ENCODE results near the gene SMAD9. TPM values are rescaled to one million over a fixed set of nuclear protein-coding genes. Genes with fewer than 3 reads are reported as not detected.

SMAD9 gene
- not detected in 2 replicates for total RNA-seq (2011; cell fraction: chromatin; rRNA removed; ENCODE audit: low replicate concordance)
- total RNA-seq (2011; cell fraction: nucleolus; rRNA removed): not detected in 2 replicates
- total RNA-seq (2011; cell fraction: nucleoplasm; rRNA removed): 0.15 TPM in 1 of 2 replicates, not detected in the other
- not detected in 2 replicates for total RNA-seq (2014; rRNA removed)
- not detected in 2 replicates for total RNA-seq (2014; rRNA removed; fragmentation: Illumina TruSeq; extraction: Trizol)
- not detected in 2 replicates for total RNA-seq (2015; rRNA removed; fragmentation: Illumina TruSeq; extraction: Trizol)
- 0.02 TPM in 1 of 2 replicates, not detected in the other for total RNA-seq (2021)
- polyA plus RNA-seq (2011; rRNA removed): 0.03 and 0.05 TPM in 2 replicates
- not detected in 2 replicates for polyA plus RNA-seq (2011; cell fraction: cytosol; rRNA removed)
- polyA plus RNA-seq (2011; cell fraction: nucleus; rRNA removed): not detected in 2 replicates
- polyA plus RNA-seq (2012): 0.03 and 0.10 TPM in 2 replicates
- polyA plus RNA-seq (2014; fragmentation: Illumina TruSeq; extraction: Trizol): 0.03 TPM in 1 of 2 replicates, not detected in the other
- under 1 TPM; 0.06 to 0.08 TPM for polyA plus RNA-seq (2014; fragmentation: Nextera tagmentation; extraction: Ambion mirVana)
- polyA plus RNA-seq (2014; rRNA removed): not detected in 2 replicates
- 0.18 TPM in 1 of 2 replicates, not detected in the other for polyA minus RNA-seq (2011; rRNA and poly(A)+ RNA removed)
- not detected in 2 replicates for polyA minus RNA-seq (2011; cell fraction: cytosol; rRNA and poly(A)+ RNA removed)
- polyA minus RNA-seq (2011; cell fraction: nucleus; rRNA and poly(A)+ RNA removed): not detected in 2 replicates
- percentile 18 among the genes with signal in this experiment for Bru-seq, nascent RNA
- BruChase-seq, experiment 1, labeled RNA remaining after a 2-hour chase: percentile 19 among the genes with signal in this experiment
- percentile 19 among the genes with signal in this experiment for BruChase-seq, experiment 2, labeled RNA remaining after a 6-hour chase
- long read RNA-seq, experiment 1: 0 reads
- long read RNA-seq, experiment 2: 0 reads
- long read RNA-seq, experiment 3: 0 reads

DNA sequence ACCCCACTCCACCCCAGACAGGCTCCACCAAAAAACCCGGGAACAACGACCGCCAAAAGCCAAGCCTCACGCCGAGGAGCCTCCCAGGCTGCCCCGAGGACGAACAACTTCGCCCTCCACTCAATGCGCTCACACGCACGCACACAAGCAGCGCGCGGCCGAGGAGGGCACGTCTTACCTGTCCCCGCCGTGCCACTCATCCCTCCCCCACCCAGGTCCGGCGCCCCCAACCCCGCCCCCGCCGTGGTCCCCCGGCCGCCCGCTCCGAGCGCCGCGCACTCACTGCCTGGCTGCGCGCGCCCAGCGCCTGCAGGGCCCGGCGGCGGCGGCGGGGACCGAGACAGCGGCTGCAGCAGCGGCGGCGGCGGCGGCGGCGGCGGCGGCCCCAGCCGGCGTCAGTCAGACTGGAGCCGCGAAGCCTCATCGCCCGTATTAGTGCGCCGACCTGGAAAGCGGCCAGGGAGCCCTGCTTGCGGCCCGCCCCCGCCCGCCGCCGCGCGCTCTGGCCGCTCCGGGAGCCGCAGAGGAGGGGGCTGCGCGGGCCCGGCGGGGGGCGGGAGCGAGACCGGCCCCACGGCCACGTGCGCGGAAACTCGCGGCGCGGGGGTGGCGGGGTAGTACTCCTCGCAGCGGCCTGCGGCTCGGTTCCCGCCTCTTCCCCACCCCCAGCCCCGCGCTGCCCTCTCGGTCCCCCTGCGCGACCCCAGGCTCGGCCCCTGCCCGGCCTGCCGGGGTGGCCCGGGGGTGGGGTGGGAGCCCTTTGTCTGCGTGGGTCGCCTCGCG lies at the start of gene SMAD9:
Gene SMAD9 (minus strand): TSS at position 406 of the 783 bp plus-strand sequence. CDS start 40,549 bp downstream, outside the sequence.
- Histone ChIP-seq H3K27me3 (ENCODE audit: control insufficient read depth in 2 of 2, insufficient read depth in 2 of 2, low read length in 2 of 2) (peaks cover 34% of the 10 kb centered on the region in 2 experiments), H3K9me3 (replicated peaks; ENCODE audit: control insufficient read depth, insufficient read depth, low read depth, low read length) (no peaks in the 10 kb centered on the region), H2AFZ (ENCODE audit: low read depth, low read length) (no peak within 1 kb of the TSS), H3K4me1 (replicated peaks in 1 of 2; ENCODE audit: control insufficient read depth in 2 of 2, insufficient read depth in 2 of 2, low read length in 2 of 2) (peaks cover 0 to 9% of the 10 kb centered on the region in 2 experiments; a peak in 2 of 5 replicates), H3K4me2 (ENCODE audit: insufficient read depth, low read length) (no peak within 1 kb of the TSS), H3K9me1 (ENCODE audit: control insufficient read depth, insufficient read depth, low read length) (no peaks in the 10 kb centered on the region), H3K79me2 (ENCODE audit: control insufficient read depth, insufficient read depth, low read length) (no peaks in the 10 kb centered on the region), H3K36me3 (ENCODE audit: control insufficient read depth, insufficient read depth, low read length) (no peaks in the 10 kb centered on the region), H3K9ac (ENCODE audit: insufficient read depth in 1 of 2, low read depth in 2 of 2, low read length in 2 of 2) (peak within 1 kb of the TSS in 1 of 2 experiments; percentile 26; a peak in 1 of 4 replicates), H3K27ac (ENCODE audit: extremely low read depth, low read depth, low read length) (no peak within 1 kb of the TSS), H4K20me1 (replicated peaks; ENCODE audit: control insufficient read depth, insufficient read depth, low read length) (no peaks in the 10 kb centered on the region), H3K4me3 (0 out of 2 replicates have a peak within 1 kb of the TSS, but pooled peaks have one; percentile 2)
- POLR2A ChIA-PET: no interaction called here
- intact Hi-C loops (cut with micrococcal nuclease): no loop called here
- CTCF ChIA-PET (ENCODE audit: low intra/inter-chr PET ratio): no interaction called here
- peak; percentile 52 to 66 (median 56) for DNase-seq (ENCODE audit: extremely low read depth in 1 of 4, low spot score in 3 of 4)
- TF ChIP-seq ZBTB7A (IDR thresholded peaks at IDR 0.05; ENCODE audit: borderline replicate concordance, control insufficient read depth, low read depth, low read length) (peak; percentile 34; the same call in 1 of the 2 replicates), CREB1 (IDR thresholded peaks at IDR 0.05) (peak; percentile 20; the same call in 1 of the 2 replicates), CREB1 (CRISPR knock-in tag; IDR thresholded peaks at IDR 0.05) (no peak), CAMTA2 (CRISPR knock-in tag; conservative IDR thresholded peaks at IDR 0.05) (no peak), ELF1 (tag; IDR thresholded peaks at IDR 0.05) (no peak), SRSF7 (optimal IDR thresholded peaks at IDR 0.05; ENCODE audit: low read depth, low read length) (no peak), SMAD4 (CRISPR knock-in tag; conservative IDR thresholded peaks at IDR 0.05) (peak; percentile 73), GTF2F1 (IDR thresholded peaks at IDR 0.05; ENCODE audit: low read depth, low read length) (no peak), NFIC (IDR thresholded peaks at IDR 0.05) (peak; percentile 47; the same call in 1 of the 2 replicates), CREM (IDR thresholded peaks at IDR 0.05; ENCODE audit: low read depth) (0 out of 2 replicates have a peak, but pooled peaks have one; percentile 13), ZNF282 (CRISPR knock-in tag; IDR thresholded peaks at IDR 0.05) (no peak), CXXC5 (CRISPR knock-in tag; IDR thresholded peaks at IDR 0.05) (peak; percentile 42; the same call in 1 of the 2 replicates)
- TF ChIP-seq, protein P1, sequence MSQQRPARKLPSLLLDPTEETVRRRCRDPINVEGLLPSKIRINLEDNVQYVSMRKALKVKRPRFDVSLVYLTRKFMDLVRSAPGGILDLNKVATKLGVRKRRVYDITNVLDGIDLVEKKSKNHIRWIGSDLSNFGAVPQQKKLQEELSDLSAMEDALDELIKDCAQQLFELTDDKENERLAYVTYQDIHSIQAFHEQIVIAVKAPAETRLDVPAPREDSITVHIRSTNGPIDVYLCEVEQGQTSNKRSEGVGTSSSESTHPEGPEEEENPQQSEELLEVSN (IDR thresholded peaks at IDR 0.05; ENCODE audit: borderline replicate concordance in 1 of 2, extremely low read depth in 1 of 2, insufficient read depth in 1 of 2, insufficient read length in 1 of 2, low read depth in 1 of 2, low read length in 1 of 2, poor library complexity in 1 of 2, severe bottlenecking in 1 of 2): peak in 1 of 2 experiments; percentile 57
- TF ChIP-seq, protein P2, sequence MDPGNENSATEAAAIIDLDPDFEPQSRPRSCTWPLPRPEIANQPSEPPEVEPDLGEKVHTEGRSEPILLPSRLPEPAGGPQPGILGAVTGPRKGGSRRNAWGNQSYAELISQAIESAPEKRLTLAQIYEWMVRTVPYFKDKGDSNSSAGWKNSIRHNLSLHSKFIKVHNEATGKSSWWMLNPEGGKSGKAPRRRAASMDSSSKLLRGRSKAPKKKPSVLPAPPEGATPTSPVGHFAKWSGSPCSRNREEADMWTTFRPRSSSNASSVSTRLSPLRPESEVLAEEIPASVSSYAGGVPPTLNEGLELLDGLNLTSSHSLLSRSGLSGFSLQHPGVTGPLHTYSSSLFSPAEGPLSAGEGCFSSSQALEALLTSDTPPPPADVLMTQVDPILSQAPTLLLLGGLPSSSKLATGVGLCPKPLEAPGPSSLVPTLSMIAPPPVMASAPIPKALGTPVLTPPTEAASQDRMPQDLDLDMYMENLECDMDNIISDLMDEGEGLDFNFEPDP (CRISPR knock-in tag; IDR thresholded peaks at IDR 0.05): no peak
- WGBS (ENCODE audit: insufficient coverage, low coverage, missing lambda C conversion rate): 0% methylated on average over 14 of the region's 104 CpGs
- no TSS peak for BruUV-seq (replicated peaks)
- ATAC-seq: peak; percentile 91
- in situ Hi-C loops (cut with MboI): no loop called here
- FAIRE-seq: no peak

Data from K562 (cell line).